GM19372 (cell line): Measurements from ENCODE around the gene GANAB.
"Not testable (repeated sequence)": the region's sequence is repeated elsewhere in the genome, so short reads cannot be mapped to it uniquely, and the experiment has no call there.

Experiments
- ATAC-seq: cut with Tn5 transposase; IDR thresholded peaks from one replicate; pipeline ENCODE4 v1.9.1; 2021; ENCODE audit warnings: mild to moderate bottlenecking, low read depth, moderate library complexity; ENCODE audit not compliant: unreplicated experiment

The GANAB gene

GRCh38 chr11:62627713-62628112 is 18.7 kb downstream of the GANAB start:
- ATAC-seq, result no peak

DNA sequence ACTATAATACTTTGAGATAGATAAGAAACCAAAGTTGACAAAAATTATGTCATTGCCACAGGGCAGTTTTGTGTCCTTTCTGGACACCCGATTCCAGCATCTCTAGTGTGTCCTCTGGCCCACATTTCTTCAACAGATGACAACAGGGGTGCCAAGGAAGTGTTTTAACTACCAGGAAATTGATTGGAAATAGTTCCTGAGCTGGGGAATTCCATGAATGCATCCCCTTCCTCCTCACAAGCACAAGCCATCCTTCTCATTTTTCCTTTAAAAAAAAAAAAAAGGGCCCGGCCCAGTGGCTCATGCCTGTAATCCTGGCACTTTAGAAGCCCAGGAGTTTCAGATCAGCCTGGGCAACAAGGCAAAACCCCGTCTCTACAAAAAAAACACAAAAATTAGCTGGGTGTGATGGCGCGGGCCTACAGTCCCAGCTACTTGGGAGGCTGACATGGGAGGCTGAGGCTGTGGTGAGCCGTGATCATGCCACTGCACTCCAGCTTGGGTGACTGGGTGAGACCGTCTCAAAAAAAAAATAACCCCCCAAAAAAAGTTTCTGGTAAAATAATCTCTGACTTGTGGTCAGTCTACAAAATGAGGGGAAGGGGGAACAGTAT is 23.8 kb downstream of the GANAB start:
- ATAC-seq, result no peak

GRCh38 chr11:62621567-62622470 is 24.6 kb downstream of the GANAB start, which contains the start of gene B3GAT3:
TSS of gene B3GAT3 (minus strand) at chr11:62621986. CDS start at chr11:62621947, 39 bp downstream.
- peak; percentile 96 for ATAC-seq

DNA sequence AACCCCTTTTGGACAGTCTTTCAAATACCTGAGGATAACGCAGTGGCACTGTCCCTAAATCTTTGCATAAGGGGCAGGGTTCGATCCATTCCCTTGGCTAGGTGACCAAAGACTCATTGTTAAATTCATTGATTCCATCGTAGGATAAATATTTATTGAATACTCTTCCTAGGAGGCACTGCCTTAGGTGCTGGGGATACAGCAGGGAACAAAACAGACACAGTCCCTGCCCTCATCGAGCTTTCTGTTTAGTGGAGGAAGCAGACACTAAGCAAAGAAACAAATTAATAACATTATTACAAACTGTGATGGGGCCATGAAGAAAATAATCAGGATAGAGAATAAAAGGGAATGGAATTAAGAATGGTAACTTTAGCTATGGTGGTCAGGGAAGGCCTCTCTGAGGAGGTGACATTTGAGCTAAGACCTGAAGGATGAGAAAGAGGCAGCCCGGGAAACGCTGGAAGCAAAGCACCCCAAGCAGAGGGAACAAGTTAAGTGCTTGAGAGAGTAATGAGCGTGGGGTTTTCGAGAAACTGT is 25.3 kb downstream of the GANAB start:
- ATAC-seq, result no peak

DNA sequence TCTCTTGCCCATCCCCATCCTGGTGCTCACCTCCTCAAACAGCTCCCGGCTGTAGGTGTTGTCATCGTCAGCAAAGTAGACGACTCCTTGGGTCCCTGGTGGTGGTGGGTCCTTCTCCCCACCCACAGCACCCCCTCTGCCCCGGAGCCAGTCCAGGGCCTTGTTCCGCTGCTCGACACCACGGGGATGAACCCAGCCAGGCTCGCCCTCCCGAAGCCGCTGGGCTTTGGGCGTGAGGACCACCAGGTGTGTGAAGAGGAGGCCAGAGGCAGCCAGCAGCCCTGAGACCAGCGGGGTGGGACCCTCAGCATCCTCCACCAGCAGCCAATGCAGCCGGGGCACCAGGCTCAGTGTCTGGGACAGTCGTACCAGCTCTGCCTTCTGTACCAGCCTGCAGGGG is 29.5 kb downstream of the GANAB start:
- not testable (repeated sequence) for ATAC-seq

- no peak for ATAC-seq
Observed at GRCh38 chr11:62615521-62615920, 30.9 kb downstream of the GANAB start.

DNA sequence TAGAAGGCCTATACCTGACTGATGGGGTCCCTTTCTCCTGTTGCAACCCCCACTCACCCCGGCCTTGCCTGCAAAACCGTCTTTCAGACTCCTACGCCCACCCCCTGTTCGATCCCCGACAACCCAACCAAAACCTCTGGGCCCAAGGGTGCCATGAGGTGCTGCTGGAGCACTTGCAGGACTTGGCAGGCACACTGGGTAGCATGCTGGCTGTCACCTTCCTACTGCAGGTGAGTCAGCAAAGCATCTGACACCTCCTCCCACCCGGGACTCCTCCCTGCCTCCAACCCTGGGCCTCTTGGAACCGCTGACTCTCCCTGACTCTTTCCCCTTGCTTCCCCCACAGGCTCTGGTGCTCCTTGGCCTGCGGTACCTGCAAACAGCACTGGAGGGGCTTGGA is 32.1 kb downstream of the GANAB start:
- ATAC-seq, result no peak

DNA sequence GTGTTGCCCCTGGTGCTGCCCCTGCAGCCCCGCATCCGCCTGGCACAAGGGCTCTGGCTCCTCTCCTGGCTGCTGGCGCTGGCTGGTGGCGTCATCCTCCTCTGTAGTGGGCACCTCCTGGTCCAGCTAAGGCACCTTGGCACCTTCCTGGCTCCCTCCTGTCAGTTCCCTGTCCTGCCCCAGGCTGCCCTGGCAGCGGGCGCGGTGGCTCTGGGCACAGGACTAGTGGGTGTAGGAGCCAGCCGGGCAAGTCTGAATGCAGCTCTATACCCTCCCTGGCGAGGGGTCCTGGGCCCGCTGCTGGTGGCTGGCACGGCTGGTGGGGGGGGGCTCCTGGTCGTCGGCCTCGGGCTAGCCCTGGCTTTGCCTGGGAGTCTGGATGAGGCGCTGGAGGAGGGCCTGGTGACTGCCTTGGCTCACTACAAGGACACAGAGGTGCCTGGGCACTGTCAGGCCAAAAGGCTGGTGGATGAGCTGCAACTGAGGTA is 33.1 kb downstream of the GANAB start:
- ATAC-seq, result no peak

- ATAC-seq, result peak; percentile 65
Observed at GRCh38 chr11:62612366-62613290, 33.8 kb downstream of the GANAB start, which contains the start of the genes EML3 and ROM1. TSS of gene EML3 (minus strand) at chr11:62612775. CDS start at chr11:62612457, 318 bp downstream. TSS of gene ROM1 (plus strand) at chr11:62613257. CDS start at chr11:62613282, 25 bp downstream.

DNA sequence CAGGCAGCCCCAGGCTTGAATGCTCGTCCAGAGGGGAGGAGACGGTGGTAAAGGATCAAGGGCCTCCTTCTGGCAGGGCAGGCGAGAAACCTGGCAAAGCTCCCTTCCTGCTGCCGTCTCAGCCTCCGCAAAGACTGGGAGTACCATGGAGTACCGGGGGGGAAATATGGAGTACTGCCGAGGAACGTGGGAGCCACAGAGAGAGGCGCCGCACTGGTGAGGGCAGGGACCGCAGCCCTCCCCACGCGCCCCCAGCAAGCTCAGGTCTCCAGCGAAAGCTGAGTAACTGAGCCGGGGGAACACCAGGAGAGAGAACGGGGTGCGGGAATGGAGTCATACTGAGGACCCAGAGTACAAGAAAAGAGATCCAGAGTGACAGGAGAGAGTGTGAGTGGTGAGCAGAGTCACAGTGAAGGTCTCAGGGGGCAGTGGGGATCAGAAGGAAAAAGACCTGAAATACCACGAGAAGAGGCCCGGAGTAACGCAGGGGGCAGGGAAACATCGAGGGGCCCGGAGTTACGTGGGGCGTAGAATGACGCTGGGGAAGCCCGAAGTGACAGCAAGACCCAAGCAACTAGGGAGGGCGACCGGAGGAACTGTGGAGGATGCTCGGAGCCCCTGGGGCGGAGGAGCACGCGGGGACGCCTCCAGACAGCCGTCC is 34.6 kb downstream of the GANAB start:
- ATAC-seq, result peak; percentile 19

DNA sequence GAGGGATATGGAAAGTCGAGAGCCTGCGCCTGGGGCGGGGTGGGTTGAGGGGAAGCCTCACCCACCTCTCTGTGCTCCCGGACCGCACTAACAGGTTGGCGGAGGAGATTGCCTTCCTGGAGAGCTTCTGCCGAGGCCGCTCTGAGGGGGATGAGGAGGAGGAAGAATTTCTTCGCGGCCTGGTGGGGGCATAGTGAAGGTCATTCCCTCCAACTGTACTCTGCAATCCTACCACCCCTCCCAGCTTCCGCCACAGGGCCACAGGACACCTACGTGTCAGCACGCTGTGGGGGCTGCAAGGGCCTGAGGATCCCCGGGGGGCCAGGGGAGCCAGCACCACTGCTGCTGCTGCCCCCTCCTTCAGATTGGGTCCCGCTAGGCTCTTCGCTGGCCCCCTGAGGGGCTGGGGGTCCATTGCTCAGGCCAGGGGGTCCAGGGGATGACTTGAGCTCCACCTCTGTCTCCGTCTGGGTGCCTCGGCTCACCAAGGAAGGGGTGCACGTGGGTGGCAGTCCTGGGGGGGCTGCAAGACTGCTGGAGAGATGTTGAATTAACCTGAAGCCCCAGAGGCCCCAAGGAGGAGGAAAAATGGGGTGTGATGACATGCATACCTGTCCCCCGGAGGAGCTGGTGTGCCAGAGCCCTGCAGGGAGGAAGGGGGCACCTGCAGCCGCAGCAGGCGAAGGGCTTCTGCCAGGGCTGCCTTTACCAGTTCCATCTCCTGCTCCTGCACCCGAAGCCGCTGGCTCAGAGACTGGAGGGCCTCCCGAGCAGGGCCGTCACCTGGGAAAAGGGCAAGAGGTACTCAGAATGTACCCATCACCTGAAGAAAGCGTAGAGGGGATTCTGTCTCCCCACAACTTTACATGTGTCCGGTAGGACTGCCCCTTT is 35.4 kb downstream of the GANAB start:
- ATAC-seq, result no peak

DNA sequence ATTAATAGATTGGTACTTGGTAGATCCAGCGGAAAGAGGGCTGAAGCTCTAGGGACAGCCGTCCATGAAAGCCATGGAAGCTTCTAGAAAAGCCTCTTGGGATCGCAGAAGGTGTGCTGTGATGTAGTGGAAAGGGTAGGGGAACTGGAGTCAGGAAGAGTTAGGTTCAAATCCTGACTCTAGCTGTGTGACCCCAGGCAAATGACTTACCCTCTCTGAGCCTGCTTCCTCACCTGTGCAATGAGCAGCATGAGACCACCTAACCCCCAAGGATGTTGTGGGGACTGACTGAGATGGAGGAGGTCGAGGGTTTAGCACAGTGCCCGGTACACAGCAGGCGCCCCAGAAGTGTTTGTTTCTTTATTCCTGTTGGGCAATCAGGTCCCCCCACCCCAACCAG is 36.0 kb downstream of the GANAB start:
- ATAC-seq, result no peak

GRCh38 chr11:62608776-62609175 is 37.6 kb downstream of the GANAB start:
- no peak for ATAC-seq

GRCh38 chr11:62607714-62608113 is 38.7 kb downstream of the GANAB start:
- no peak for ATAC-seq

DNA sequence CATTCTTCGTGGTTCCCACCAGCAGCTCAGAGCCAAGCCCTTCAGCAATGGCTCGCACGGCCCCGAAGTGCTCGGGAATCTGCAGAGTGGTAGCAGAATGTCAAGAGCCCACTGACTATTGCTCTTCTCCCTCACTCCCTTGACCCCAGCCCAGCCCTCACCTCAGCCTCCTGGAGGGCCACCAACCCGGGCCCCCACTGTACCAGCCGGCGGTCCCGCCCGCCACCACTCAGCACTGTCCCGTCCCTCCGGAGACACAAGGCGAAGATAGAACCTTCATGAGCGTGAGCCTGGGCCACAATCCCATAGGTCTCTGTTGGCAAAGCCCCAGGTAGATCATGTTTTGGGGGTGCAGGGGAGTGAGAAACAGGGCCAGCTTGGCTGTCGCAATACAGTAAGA is 40.5 kb downstream of the GANAB start:
- no peak for ATAC-seq

DNA sequence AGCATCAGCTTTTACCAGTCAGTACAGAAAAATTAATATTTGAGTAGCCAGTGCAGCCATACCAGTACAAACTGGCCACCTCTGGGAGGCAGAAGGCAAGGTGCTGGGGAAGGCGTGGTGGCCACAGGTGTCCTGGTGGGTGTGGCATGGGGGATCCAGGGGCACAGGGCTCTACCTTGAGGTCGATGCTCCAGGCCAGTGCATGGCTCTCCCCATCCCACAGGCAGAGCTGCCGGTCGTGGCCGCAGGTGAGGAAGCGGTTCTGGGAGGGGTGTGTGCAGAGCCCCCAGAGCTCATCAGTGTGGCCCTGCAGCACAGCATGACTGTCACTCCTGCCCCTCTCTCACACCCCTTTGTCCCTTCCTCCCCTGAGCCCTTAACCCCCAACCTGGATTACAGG is 40.9 kb downstream of the GANAB start:
- ATAC-seq, result no peak

DNA sequence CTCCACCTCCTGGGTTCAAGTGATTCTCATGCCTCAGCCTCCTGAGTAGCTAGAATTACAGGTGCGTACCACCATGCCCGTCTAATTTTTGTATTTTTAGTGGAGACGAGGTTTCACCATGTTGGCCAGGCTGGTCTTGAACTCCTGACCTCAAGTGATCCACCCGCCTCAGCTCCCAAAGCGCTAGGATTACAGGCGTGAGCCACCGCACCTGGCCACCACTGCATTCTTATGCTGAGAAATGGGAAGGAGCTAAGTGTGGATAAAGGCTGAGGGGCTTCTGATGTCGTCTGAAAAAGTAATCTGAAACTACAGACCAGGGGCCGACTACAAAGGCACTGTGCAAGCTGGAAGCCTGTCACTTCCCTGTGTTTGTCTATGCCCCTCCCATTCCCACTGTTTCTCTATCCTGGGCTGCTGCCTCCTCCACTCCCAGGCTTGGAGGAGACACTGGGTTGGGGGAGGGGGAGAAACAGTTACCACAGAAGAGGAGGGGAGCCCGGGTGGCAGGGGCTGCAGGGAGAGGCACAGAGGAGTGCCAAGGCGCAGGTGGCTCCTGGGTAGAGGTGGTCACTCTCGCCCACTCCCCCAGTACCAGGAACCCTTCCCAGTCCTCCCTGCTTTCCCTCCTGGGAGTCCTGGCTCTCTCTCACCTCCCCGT is 41.8 kb downstream of the GANAB start:
- ATAC-seq, result no peak

DNA sequence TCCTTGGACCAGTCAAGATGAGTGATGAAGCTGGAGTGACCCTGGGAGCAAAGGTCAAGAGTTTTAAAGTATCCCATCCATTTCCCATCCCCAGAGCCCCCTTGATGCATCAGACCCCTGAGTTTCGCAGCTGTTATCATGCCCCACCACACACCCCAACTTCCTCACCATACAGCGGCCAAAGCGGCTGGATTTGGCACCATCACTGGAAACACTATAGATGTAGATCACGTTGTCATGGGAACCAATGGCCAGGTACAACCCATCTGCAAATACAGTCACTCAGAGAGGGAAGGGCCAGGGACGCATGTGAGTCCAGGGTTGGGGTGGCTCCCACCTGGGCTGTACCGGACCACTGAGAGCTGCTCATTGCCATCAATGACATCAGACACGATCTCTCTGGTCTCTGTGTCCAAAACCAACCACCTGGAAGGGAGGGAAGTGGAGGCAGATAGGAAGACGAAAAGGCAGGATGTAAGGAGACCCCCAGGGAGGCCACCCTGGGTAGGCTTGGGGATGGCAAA is 42.6 kb downstream of the GANAB start:
- ATAC-seq, result no peak
